Calu3 (cell line): ENCODE data around the gene PDGFA. TPM values are rescaled to one million over a fixed set of nuclear protein-coding genes. Genes with fewer than 3 reads are reported as not detected.

Source experiments
- BruUV-seq: library from RNA; stranded (reverse); fragments of 400-500 nt; replicated peaks from 2 replicates; lab custom pipeline; 2021; lab: Mats Ljungman, UMichigan
- CTCF ChIA-PET: fragments of 300-600 bp; sonication (Branson Sonifier 250); formaldehyde crosslinking; loops from one replicate; lab custom pipeline; 2022; ENCODE audit warnings: antibody characterized with exemption; lab: Charles Lee
- DNase-seq: peaks from one replicate; pipeline ENCODE4 v3.0.0; 2022
- H3K27ac Mint-ChIP-seq: one replicate; pipeline ENCODE4 v1.8.0; 2022; ENCODE audit warnings: mixed read lengths; ENCODE audit not compliant: unreplicated experiment
- H3K27me3 Mint-ChIP-seq: one replicate; pipeline ENCODE4 v1.8.0; 2022; ENCODE audit warnings: mixed read lengths; ENCODE audit not compliant: unreplicated experiment
- H3K36me3 Mint-ChIP-seq: one replicate; pipeline ENCODE4 v1.8.0; 2022; ENCODE audit warnings: mild to moderate bottlenecking, moderate library complexity, mixed read lengths; ENCODE audit not compliant: insufficient read depth, unreplicated experiment
- H3K4me1 Mint-ChIP-seq: one replicate; pipeline ENCODE4 v1.8.0; 2022; ENCODE audit warnings: mild to moderate bottlenecking, low read depth, mixed read lengths; ENCODE audit not compliant: unreplicated experiment
- H3K4me3 Mint-ChIP-seq: one replicate; pipeline ENCODE4 v1.8.0; 2022; ENCODE audit warnings: mild to moderate bottlenecking, low read depth, moderate library complexity, mixed read lengths; ENCODE audit not compliant: unreplicated experiment
- H3K9me3 Mint-ChIP-seq: one replicate; pipeline ENCODE4 v1.8.0; 2022; ENCODE audit warnings: low read depth, mixed read lengths; ENCODE audit not compliant: unreplicated experiment
- intact Hi-C: fragments of 100-400 bp; cut with micrococcal nuclease; formaldehyde crosslinking; loops from one replicate; pipeline ENCODE4 v1.10.0; 2022; ENCODE audit not compliant: unreplicated experiment
- total RNA-seq: library from RNA; stranded (reverse); gene quantifications from 2 replicates; pipeline ENCODE4 v1.2.3, GENCODE V29; 2022
- TF ChIP-seq, protein P1 (sequence below): fragments of 200-600 bp; IDR thresholded peaks from one replicate; pipeline ENCODE4 v1.8.0; 2022; ENCODE audit warnings: antibody characterized with exemption; ENCODE audit not compliant: unreplicated experiment

The PDGFA gene
- total RNA-seq, 1 experiment from 2014 or later = 4.5 TPM

DNA sequence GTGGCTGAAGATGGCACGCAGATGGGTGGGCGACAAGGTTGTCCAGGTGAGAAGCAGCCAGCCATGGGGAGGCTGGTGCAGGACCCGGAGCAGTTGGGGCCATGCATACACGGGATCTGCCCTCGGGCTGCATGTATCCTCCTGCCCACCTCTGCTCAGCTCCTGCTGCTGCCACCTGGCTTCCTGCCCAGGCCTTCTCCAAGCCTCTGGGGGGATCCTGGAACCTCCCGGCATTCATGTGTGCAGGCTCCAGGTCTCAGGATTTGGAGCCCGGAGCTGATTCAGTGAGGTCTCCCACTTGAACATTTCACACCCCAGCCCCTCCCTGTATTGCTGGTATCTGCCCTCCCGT is 27.0 kb downstream of the PDGFA start:
- Mint-ChIP-seq H3K9me3 (no peaks in the 10 kb centered on the region), H3K27ac (no peak overlapping the region), H3K27me3 (peaks cover 23% of the 10 kb centered on the region), H3K4me1 (no peaks in the 10 kb centered on the region), H3K36me3 (no peaks in the 10 kb centered on the region), H3K4me3 (no peak overlapping the region)
- CTCF ChIA-PET = no interaction called here
- BruUV-seq = no TSS peak
- intact Hi-C loops = no loop called here
- TF ChIP-seq, protein P1, sequence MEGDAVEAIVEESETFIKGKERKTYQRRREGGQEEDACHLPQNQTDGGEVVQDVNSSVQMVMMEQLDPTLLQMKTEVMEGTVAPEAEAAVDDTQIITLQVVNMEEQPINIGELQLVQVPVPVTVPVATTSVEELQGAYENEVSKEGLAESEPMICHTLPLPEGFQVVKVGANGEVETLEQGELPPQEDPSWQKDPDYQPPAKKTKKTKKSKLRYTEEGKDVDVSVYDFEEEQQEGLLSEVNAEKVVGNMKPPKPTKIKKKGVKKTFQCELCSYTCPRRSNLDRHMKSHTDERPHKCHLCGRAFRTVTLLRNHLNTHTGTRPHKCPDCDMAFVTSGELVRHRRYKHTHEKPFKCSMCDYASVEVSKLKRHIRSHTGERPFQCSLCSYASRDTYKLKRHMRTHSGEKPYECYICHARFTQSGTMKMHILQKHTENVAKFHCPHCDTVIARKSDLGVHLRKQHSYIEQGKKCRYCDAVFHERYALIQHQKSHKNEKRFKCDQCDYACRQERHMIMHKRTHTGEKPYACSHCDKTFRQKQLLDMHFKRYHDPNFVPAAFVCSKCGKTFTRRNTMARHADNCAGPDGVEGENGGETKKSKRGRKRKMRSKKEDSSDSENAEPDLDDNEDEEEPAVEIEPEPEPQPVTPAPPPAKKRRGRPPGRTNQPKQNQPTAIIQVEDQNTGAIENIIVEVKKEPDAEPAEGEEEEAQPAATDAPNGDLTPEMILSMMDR = no peak
- no peak for DNase-seq

DNA sequence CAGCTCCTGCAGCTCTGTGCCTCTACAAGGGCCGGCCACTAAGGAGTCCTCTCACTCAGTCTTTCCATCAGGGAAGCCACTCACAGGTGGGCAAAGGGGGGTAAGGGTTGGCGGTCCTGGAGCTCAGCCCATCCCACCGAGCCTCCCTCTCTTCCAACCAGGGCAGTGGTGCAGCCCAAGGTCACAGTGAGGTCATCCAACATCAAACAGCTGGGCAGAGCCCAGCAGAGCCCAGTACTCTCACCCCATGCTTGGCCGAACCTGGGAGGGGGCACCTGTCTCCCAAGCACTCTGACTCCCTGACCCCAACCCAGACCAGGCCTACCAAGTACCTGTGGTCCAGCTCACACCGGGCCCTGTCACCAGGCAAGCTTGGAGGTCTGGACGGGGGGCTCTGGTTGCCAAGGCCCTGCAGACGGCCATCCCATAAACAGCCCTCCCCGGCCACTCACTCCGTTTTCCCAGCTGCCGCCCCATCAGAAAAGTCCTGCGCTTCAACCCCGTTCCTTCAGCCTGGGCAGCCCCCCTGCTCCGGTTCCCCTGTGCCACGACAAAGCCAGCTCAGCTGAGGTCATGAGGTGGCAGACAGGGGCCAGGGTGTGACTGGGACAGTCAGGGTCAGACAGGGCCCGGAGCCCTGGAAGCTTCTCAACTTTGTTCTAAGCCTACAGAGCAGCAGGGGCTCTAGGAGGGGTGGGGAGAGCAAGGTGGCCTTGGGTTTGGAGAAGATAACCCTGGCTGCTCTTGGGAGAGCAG is 27.5 kb downstream of the PDGFA start:
- no peak for DNase-seq
- Mint-ChIP-seq H3K4me1 (no peaks in the 10 kb centered on the region), H3K27ac (no peak overlapping the region), H3K4me3 (no peak overlapping the region), H3K9me3 (no peaks in the 10 kb centered on the region), H3K36me3 (no peaks in the 10 kb centered on the region), H3K27me3 (peaks cover 27% of the 10 kb centered on the region)
- TF ChIP-seq, protein P1 = no peak
- intact Hi-C loops = no loop called here
- BruUV-seq = no TSS peak
- CTCF ChIA-PET = no interaction called here

DNA sequence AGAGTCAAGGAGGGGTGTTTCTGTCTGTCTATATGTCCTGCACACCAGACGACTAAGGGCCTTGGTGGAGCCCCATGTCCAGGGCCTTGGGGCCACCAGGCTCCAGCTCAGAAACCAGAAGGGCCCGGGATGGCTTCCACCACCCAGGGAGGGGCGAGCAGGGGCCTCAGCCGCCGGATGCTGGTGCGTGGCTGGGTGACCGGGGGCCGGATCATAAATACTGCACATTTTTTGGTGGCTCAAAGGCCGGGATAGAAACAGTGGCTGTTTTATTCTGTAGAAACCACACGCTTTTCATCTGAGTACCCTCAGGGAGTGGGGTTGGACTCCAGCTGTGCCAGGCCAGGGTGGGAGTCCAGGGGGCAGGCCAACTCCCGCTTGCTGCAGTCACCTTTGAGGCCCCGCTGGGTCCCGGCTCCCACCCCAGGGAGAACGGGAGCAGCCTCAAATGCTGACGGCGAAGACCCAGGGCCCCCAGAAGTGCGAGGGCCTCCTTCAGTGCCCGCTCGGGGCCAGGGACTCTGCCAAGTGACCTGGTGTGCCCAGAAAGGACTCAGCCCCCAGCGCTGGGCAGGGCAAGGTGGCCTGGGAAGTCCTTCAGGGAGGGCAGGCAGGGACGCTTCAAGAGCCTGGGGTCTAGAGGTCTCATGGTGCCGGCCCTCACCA is 28.2 kb downstream of the PDGFA start:
- no peak overlapping the region for H3K27ac Mint-ChIP-seq
- H3K4me1 Mint-ChIP-seq = peaks cover 5% of the 10 kb centered on the region
- CTCF ChIA-PET = no interaction called here
- no TSS peak for BruUV-seq
- H3K9me3 Mint-ChIP-seq = no peaks in the 10 kb centered on the region
- TF ChIP-seq, protein P1 = no peak
- H3K4me3 Mint-ChIP-seq = no peak overlapping the region
- H3K36me3 Mint-ChIP-seq = no peaks in the 10 kb centered on the region
- no peak for DNase-seq
- intact Hi-C loops = no loop called here
- peaks cover 34% of the 10 kb centered on the region for H3K27me3 Mint-ChIP-seq

DNA sequence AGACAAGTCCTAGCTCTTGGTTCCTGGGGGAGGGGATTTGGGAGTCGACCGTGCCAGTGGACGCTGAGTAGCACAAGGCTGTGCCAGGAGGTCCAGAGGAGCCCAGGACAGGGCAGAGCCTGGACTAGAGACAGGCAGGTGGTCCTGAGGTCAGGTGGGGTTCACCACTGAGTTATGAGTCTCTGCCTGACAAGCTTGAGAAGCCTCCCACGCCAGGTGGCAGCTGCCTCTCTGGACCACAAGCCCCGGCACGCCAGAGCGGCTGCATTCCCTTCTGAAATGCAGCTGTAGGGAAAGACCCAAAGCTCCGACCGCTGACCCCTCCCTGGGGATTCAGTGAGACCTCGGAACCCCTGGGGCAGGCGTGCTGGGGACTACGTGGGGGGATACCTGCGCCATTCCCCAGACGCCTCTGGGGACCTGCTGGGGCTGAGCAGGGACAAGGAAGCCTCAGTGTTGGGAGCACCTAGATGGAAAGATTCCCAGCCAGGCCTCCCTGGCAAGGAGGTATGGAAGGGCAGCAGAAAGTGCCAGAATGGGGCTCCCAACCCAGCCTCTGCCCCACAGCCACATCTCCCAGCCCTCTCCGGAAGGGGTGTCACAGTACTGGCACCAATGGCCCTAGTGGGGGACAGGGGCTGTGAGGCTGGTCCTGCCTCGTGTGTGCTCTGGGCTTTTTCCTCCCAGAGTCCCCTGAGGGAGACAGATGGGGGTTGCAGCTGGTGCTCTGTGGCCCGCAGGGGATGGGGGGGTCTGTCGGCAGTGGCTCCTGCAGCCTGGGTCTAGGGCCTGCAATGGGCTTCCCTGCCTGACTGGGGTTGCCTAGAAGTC is 29.0 kb downstream of the PDGFA start:
- DNase-seq = no peak
- peaks cover 12% of the 10 kb centered on the region for H3K4me1 Mint-ChIP-seq
- no peak overlapping the region for H3K27ac Mint-ChIP-seq
- no peaks in the 10 kb centered on the region for H3K9me3 Mint-ChIP-seq
- no TSS peak for BruUV-seq
- TF ChIP-seq, protein P1 = no peak
- intact Hi-C loops = no loop called here
- no peaks in the 10 kb centered on the region for H3K36me3 Mint-ChIP-seq
- CTCF ChIA-PET = interaction anchor here (1.0 kb wide), 1 partner anchor 12 kb away, joined by 3 read pairs; no protein-coding TSS in a partner anchor
- peaks cover 41% of the 10 kb centered on the region for H3K27me3 Mint-ChIP-seq
- H3K4me3 Mint-ChIP-seq = no peak overlapping the region
